Liver (tissue), 3 donors: ENCODE results near the gene ATP2B2.

ENCODE experiments used
- CTCF ChIP-seq: fragments of 150-350 bp; IDR thresholded peaks from 2 replicates; pipeline ENCODE4 v1.5.1; 2017; ENCODE audit warnings: improper control_type of control experiment, low read depth, low read length; ENCODE audit not compliant: missing input control
- HNF4G ChIP-seq: IDR thresholded peaks from 2 replicates; pipeline ENCODE4 v1.6.1; 2016; ENCODE audit warnings: antibody characterized with exemption
- NR2F2 ChIP-seq: IDR thresholded peaks from 2 replicates; pipeline ENCODE4 v1.6.1; 2016; ENCODE audit warnings: antibody characterized with exemption
- RAD21 ChIP-seq, 2 donors: IDR thresholded peaks; 2 replicates each; pipeline ENCODE4 v1.6.1; 2016; ENCODE audit warnings: antibody characterized with exemption in 2 of 2, mild to moderate bottlenecking in 2 of 2
- SP1 ChIP-seq: IDR thresholded peaks from 2 replicates; pipeline ENCODE4 v1.6.1; 2018; ENCODE audit warnings: antibody characterized with exemption, mild to moderate bottlenecking
- YY1 ChIP-seq: IDR thresholded peaks from 2 replicates; pipeline ENCODE4 v1.6.1; 2016; ENCODE audit warnings: antibody characterized with exemption, mild to moderate bottlenecking
- donor health status: healthy.
- donor health status: healthy.

DNA sequence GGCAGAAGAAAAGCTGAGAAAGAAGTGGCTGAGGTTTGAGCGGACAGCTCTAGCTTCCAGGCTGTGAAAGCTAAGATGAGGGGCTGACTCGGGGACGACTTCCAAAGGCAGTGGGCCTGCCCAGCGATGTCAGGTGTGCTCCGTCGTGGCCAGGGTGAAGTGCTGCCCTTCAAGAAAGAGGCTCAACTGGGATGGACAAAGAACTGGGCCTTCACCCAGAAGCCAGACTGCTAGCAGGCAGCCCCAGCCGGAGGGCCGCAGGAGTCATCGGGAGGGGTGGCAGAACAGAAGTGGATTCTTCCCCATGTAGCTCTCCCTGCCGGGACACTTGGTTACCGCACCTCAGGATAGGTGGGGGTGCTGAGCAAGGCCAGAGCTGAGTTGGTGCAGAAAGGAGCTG lies 171.3 kb downstream of the ATP2B2 start:
- TF ChIP-seq CTCF (no peak), SP1 (no peak), NR2F2 (no peak), YY1 (no peak), HNF4G (no peak), RAD21 (IDR thresholded peaks at IDR 0.05) (no peak)
